GM19463 (cell line): ENCODE data around the gene JUNB.

Experiments
- ATAC-seq: cut with Tn5 transposase; IDR thresholded peaks from one replicate; pipeline ENCODE4 v1.9.1; 2021; ENCODE audit warnings: mild to moderate bottlenecking, moderate library complexity; ENCODE audit not compliant: unreplicated experiment

Gene JUNB

DNA sequence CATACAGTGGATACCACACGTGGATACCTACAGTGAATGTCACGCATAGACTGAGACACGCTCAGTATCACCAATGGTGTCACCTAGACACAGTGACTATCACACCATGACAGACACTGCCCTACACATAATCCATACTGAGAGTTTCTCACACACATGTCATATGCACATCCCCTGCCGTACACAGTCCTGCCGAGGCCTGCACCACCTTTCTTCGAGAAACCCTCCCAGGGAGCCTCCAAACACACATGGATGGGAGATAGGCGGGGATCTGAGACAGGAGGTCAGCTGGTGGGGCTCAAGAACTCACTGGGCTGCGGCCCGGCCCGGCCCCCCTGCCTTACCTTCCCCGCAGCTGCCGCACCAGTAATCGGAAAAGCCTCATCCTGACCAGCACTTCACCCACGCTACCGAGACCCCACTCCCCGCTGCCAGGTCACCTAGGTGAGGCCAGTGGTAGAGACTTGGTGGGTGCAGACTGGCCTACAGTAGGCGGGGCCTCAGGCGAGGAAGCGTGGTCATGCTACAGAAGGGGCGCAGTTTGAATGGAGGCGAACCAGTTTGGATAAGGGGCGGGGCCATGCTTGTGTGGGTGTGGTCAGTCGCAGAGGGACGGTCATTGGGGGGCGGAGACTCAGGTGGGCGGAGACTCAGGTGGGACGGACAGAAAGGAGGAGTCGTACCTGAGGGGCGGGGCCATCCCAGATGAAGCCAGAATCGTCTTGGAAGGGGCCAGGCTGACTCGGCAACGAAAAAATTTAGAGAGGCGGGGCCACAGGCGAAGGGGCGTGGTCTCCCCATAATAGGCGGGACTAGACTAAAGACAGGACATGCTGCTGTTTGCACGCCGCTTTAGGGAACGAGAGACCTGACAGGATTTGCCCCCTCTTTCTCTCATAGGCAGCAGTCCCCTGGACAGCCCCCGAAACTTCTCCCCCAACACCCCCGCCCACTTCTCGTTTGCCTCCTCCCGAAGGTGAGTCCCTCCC, 49.1 kb downstream of the JUNB start:
- ATAC-seq: no peak

DNA sequence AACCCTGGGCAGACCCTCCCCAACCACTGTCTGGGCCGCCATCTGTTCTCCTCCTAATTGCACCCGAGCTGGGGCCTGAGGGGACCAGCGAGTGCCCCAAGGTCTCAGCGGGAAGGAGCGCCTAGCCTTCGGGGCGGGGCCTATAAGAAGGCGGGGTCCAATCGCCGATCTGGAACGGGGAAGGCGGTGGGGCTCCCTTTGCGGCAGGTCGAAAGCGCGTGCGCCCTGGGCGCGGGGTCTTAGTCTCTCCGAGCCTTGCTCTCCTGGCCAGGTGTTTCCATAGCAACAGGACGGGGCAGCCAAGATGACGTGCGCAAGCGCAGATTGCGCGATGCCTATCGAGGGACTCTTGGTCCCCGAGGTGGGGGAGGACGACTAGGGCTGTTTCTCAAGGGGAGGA, 49.8 kb downstream of the JUNB start:
- ATAC-seq: no peak

DNA sequence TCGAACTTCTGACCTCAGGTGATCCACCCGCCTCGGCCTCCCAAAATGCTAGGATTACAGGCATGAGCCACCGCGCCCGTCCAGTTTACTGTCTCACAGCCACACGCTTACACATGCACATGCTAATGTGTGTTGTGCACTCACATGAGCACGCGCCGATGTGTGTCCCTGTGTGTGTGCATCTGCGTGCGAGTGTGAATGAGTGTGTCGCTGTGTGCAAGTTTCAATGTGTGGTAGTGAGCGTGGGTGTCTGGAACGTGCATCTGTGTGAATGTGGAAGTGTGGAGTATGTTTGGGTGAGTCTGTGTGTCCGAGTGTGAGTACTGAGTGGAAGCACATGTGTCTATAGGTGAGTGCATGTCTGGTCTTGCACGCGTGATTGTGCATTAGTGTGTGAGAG, 51.2 kb downstream of the JUNB start:
- ATAC-seq: no peak
